DMS 273 (cell line): ENCODE results near the gene KRT84.

ENCODE experiments used
- DNase-seq: peaks from one replicate; lab custom pipeline; 2025; ENCODE audit not compliant: unreplicated experiment; lab: John Stamatoyannopoulos, UW

Gene KRT84

GRCh38 chr12:52389313-52390207 is 4.1 kb upstream of the KRT84 start:
- DNase-seq: no peak

DNA sequence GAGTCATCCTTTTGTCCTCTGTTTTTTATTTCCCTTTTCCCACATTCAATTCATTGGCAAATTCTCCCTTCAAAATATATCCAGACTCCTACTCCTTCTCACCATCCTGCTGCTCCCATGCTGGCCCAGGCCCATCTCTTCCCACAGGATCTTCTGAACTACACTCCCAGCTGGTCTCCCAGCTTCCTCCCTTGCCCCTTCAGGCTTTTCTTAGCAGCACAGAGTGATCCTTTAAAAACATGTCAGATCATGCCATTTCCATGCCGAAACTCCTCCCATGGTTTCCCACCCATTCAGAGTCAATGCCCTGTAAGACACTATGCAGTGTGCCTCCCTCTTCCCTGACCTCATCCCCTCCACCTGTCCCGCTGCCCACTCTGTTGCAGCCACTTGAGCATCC is 2.4 kb upstream of the KRT84 start:
- no peak for DNase-seq

DNA sequence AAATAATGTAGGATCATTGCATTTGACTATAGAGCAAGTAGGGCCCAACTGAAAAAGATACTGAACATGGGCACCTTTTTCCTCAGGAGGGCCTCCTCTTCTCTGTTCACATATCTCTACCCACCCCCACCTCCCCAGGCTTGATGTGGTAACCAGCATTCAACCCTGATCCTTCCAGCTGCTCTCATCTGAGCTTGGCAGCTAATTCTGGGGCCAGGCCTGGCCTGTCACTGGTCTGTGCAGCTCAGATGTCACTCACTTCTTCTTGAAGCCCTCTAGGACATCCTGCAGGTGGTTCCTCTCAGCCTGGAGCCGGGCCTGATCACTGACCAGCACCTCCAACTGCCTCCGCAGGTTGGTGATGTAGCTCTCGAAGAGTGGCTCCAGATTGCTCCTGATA is 2.1 kb downstream of the KRT84 start:
- no peak for DNase-seq

GRCh38 chr12:52382854-52383253 is 2.6 kb downstream of the KRT84 start:
- DNase-seq: no peak

DNA sequence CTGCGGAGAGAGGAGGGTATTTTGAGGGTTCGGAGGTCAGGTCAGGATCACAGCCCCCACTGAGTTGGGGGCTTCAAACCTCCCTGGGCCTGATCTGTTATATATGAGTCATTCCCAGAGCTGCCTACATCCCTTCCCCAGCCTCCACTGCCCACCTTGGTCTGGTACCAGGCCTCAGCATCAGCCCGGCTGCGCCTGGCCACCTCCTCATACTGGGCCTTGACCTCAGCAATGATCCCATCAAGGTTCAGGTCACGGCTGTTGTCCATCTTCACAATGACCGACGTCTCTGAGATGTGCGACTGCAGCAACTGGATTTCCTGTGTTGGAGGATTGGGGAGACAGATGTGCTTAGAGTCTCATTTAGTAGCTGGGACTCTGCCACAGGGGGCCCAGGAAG is 4.2 kb downstream of the KRT84 start:
- DNase-seq: no peak

DNA sequence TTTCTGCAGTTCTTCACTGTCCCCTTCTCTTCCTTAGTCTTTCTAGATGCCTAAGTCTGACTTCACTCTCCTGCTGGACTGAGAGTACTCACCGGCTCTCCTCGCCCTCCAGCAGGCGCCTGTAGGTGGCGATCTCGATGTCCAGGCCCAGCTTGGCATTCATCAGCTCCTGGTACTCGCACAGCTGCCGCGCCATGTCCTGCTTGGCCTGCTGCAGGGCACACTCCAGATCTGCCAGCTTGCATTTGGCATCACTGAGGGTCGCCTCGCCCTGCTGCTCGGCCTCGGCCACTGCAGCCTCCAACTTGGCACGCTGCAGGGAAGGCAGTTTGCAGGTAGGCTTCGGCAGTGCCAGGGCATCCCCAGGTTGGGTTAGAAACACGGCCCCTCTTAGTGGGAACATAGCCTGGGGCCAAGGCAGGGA is 5.2 kb downstream of the KRT84 start:
- DNase-seq: peak; percentile 63

DNA sequence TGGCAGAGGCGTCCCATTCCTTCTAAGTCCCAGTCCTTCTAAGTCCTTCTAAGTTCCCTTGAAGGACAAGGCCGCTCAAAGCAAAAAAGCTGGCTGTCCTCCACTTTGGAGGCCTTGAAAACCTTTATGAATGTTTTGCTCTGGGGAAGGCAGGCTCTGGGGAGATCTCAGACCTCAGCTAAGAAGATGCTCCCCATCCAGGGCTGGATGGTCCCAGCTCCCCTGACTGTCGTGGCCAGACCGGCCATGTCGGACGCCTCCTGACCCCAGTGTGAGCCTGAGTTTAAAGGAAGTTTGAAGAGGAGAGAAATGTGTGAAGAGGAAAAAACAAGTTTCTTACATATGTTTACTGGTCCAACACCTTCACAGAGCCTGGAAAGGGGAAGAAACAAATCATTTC is 5.9 kb downstream of the KRT84 start:
- DNase-seq: no peak

DNA sequence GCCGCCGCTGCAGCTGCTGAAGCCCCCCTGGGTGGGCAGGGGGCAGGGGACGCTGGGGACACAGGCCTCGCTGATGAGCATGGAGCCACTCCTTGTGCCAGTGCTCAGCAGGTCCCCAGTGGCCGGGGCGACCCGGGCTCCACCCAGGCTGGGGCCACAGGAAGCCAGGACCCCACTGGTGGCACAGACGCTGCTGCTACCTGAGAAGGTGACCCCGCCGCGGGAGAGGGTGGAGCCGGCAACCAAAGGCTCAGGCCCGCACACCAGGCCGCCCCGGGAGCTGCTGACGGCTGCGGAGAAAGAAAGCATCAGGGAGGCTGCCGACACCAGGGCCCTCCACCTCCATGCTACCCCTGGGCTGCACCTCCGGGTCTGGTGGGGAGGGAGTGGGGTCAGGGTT is 7.4 kb downstream of the KRT84 start:
- no peak for DNase-seq

- no peak for DNase-seq
Observed at GRCh38 chr12:52377266-52377665, 8.2 kb downstream of the KRT84 start.

- DNase-seq: peak; percentile 84
Observed at GRCh38 chr12:52372216-52373154, 13.0 kb downstream of the KRT84 start.

GRCh38 chr12:52371716-52372115 is 13.7 kb downstream of the KRT84 start:
- DNase-seq: no peak

- DNase-seq: no peak
Observed at GRCh38 chr12:52370926-52371608, 14.4 kb downstream of the KRT84 start.

DNA sequence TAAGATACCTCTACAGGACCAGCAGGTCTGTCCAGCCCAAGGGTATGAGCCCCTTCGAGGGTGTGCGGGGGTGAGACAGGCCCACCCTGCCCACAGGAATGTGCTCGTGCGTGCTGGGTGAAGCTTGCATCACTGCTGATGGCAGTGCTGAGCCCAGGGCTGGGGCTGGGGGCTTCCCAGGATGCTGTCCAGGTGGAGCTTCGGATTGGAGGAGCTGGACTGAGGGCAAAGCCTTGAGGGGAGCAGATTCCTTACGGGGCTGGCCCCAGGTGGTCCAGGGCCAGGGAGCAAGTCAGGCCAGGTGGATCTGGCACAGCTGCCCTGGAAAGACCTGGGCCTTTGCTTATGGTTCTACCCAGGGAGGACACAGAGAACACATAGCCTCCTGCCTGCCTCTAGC is 15.6 kb downstream of the KRT84 start:
- DNase-seq: no peak

GRCh38 chr12:52369211-52369610 is 16.2 kb downstream of the KRT84 start:
- no peak for DNase-seq

DNA sequence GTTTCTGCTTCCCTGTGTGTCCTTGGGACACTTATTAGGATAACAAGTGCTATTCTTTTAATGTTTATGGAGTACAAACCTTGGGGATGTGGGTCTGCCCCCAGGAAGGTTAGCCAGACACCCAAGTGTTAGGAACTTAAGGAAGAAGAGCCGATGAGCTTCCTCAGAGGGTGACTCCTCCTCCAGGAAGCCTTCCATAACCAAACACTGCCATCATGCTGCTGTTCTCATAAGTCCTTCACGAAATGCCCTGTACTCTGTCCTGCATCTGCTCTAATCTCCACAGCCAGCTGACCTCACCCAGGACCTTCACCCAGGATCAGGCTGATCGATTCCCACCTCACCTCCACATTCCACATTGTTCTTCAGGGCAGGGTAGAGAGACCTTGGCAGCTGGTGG is 16.9 kb downstream of the KRT84 start:
- DNase-seq: no peak

DNA sequence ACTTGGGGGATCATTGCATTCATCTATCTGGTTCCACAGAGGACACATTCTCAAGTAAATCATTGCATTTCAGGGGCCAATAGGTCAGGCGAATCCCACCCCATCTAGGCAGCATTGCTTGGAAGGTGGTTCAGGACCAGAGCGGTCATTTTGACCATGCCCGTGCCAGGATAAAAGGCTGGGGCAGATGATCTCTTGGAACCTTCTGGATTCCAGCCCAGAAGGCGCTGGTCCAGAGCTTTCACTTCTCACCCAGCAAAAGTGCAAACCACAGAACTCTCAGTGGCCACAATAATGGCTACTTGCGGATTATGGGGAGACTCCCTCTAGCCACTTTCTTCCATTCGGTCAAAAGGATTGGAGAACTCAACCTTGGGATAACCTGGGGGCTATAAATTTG is 17.6 kb downstream of the KRT84 start:
- DNase-seq: no peak

GRCh38 chr12:52366738-52367485 is 18.5 kb downstream of the KRT84 start, which contains the start of gene KRT85:
KRT85 (minus strand) TSS chr12:52367481; CDS start chr12:52367405, 76 bp downstream.
- no peak for DNase-seq

DNA sequence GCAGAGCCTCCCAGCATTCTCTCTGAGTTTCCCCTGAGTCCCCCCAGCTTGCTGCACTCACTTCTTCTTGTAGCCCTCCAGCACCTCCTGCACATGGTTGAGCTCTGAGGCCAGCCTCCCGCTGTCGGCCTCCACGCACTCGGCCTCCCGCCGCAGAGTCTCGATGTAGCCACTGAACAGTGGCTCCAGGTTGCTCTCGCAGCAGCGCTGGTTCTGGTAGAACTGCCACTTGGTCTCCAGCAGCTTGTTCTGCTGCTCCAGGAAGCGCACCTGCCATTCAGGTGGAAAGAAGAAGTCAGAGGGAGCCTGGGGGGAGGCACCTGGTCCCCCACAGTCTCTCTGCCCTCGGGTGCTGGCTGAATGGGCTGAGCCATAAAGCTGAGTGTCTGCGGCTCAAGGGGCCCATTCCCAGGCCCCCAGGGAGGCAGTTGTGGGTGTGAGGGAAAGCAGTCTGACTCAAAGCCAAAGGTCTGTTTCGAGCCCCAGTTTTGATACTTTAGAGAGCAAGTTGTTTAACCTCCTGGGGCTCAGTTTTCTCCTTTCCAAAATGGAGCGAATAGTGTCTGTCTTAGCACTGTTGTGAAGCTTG is 20.5 kb downstream of the KRT84 start:
- DNase-seq: no peak

- no peak for DNase-seq
Observed at GRCh38 chr12:52364061-52364460, 21.4 kb downstream of the KRT84 start.

DNA sequence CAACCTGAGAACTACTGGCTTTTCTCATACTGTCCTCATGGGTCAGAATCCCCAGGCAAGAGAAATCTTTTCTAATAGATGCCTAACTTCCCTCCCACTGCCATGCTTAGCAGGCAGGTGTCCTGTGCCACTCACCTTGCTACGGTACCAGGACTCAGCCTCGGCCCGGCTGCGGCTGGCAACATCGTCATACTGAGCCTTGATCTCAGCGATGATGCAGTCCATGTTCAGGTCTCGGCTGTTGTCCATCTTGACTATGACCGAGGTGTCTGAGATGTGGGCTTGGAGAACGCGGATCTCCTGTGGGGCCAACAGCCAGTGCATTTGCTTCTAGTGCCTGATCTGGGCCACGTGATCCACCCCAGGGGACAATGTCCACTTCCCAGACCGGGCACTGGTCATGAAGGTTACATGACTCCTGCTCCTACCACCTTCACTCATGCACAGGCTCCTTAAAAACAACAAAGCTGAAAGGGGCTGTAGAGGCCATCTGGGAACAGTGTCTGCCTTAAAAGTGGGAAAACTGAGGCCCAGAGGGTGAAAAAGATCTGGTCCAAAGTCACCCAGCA is 22.3 kb downstream of the KRT84 start:
- DNase-seq: no peak
